Measurements from ENCODE around the gene OGFOD2. TPM values are rescaled to one million over a fixed set of nuclear protein-coding genes. Genes with fewer than 3 reads are reported as not detected.

The OGFOD2 gene
- total and polyA plus RNA-seq, 2 of the 13 experiments (the other 11 are each of a cell fraction or from before 2014, with no cell fraction given): 13.2 to 14.6 TPM

- TF ChIP-seq, protein P1, sequence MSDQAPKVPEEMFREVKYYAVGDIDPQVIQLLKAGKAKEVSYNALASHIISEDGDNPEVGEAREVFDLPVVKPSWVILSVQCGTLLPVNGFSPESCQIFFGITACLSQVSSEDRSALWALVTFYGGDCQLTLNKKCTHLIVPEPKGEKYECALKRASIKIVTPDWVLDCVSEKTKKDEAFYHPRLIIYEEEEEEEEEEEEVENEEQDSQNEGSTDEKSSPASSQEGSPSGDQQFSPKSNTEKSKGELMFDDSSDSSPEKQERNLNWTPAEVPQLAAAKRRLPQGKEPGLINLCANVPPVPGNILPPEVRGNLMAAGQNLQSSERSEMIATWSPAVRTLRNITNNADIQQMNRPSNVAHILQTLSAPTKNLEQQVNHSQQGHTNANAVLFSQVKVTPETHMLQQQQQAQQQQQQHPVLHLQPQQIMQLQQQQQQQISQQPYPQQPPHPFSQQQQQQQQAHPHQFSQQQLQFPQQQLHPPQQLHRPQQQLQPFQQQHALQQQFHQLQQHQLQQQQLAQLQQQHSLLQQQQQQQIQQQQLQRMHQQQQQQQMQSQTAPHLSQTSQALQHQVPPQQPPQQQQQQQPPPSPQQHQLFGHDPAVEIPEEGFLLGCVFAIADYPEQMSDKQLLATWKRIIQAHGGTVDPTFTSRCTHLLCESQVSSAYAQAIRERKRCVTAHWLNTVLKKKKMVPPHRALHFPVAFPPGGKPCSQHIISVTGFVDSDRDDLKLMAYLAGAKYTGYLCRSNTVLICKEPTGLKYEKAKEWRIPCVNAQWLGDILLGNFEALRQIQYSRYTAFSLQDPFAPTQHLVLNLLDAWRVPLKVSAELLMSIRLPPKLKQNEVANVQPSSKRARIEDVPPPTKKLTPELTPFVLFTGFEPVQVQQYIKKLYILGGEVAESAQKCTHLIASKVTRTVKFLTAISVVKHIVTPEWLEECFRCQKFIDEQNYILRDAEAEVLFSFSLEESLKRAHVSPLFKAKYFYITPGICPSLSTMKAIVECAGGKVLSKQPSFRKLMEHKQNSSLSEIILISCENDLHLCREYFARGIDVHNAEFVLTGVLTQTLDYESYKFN (CRISPR knock-in tag; conservative IDR thresholded peaks at IDR 0.05): peak; percentile 25; the same call in 1 of the 2 replicates
- TF ChIP-seq ETV5 (CRISPR knock-in tag; IDR thresholded peaks at IDR 0.05; ENCODE audit: borderline replicate concordance) (0 out of 2 replicates have a peak, but pooled peaks have one; percentile 6), POLR2G (IDR thresholded peaks at IDR 0.05; ENCODE audit: low read depth, low read length) (peak; percentile 52; the same call in 1 of the 2 replicates), ZNF407 (CRISPR knock-in tag; IDR thresholded peaks at IDR 0.05; ENCODE audit: not compliant biosample characterization) (no peak), ZNF256 (CRISPR knock-in tag; conservative IDR thresholded peaks at IDR 0.05) (no peak), ZNF136 (CRISPR knock-in tag; IDR thresholded peaks at IDR 0.05; ENCODE audit: low read depth) (no peak), ZNF557 (CRISPR knock-in tag; IDR thresholded peaks at IDR 0.05) (0 out of 2 replicates have a peak, but pooled peaks have one; percentile 35), JDP2 (CRISPR knock-in tag; IDR thresholded peaks at IDR 0.05; ENCODE audit: borderline replicate concordance) (no peak), ZNF331 (CRISPR knock-in tag; IDR thresholded peaks at IDR 0.05) (peak; percentile 52; the same call in 1 of the 2 replicates), POLR2AphosphoS5 (IDR thresholded peaks at IDR 0.05; ENCODE audit: low read depth, low read length) (peak; percentile 60), THAP11 (CRISPR knock-in tag; IDR thresholded peaks at IDR 0.05) (no peak; the same call in 1 of the 2 replicates), PHF8 (CRISPR knock-in tag; IDR thresholded peaks at IDR 0.05) (peak; percentile 58; the same call in 1 of the 2 replicates), ZNF788 (CRISPR knock-in tag; IDR thresholded peaks at IDR 0.05; ENCODE audit: borderline replicate concordance) (0 out of 2 replicates have a peak, but pooled peaks have one; percentile 13)
- TF ChIP-seq, protein P2, sequence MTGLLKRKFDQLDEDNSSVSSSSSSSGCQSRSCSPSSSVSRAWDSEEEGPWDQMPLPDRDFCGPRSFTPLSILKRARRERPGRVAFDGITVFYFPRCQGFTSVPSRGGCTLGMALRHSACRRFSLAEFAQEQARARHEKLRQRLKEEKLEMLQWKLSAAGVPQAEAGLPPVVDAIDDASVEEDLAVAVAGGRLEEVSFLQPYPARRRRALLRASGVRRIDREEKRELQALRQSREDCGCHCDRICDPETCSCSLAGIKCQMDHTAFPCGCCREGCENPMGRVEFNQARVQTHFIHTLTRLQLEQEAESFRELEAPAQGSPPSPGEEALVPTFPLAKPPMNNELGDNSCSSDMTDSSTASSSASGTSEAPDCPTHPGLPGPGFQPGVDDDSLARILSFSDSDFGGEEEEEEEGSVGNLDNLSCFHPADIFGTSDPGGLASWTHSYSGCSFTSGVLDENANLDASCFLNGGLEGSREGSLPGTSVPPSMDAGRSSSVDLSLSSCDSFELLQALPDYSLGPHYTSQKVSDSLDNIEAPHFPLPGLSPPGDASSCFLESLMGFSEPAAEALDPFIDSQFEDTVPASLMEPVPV (CRISPR knock-in tag; IDR thresholded peaks at IDR 0.05): 0 out of 2 replicates have a peak, but pooled peaks have one; percentile 61
Measured at GRCh38 chr12:122965851-122966742, 8.9 kb upstream of the OGFOD2 start, which contains the start of gene ABCB9 (continued).

Data from HepG2 (cell line).